Pons (tissue), 1 donor: Measurements from ENCODE around the gene PAQR6.

ENCODE experiments used
- DNase-seq: peaks from one replicate; pipeline ENCODE4 v3.0.0-alpha.2; 2016; ENCODE audit warnings: low spot score

PAQR6 gene

DNA sequence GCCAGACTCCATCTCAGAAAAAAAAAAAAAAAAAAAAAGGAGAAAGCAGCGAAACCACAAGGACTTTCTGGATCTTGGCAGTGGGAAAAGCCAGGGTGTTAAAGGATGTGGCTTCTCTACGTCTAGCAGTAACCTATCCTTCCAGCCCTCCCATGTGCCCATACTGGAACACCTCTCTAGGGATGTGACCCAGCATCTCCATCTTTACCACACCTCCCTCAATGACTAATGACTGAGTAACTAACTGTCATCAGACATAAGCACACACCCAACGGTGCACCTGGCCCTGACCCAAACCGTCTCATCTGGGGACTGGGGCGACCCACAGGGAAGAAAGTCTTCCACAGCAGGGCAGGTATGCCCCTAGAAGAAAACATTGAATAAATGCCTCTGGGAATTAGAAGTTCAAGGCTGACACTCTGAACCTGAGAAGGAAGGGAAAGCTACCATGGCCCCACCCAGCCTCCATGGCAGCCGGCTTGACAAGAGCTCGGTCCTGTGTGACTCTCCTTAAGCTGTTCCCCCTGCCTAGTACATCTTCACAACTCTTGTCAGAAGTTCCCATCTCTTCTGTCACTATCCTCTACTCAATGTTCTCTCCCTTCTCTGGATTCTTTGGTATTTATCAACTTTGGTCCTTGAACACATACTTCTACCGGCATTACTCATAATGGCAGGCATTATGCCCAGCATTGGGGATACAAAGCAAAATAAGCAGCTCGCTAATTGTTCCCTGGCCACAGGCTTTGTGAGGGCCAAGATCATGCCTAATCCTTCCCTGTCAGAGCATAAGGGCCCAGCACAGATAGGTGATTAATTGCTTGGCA is 14.8 kb upstream of the PAQR6 start:
- DNase-seq = no peak

DNA sequence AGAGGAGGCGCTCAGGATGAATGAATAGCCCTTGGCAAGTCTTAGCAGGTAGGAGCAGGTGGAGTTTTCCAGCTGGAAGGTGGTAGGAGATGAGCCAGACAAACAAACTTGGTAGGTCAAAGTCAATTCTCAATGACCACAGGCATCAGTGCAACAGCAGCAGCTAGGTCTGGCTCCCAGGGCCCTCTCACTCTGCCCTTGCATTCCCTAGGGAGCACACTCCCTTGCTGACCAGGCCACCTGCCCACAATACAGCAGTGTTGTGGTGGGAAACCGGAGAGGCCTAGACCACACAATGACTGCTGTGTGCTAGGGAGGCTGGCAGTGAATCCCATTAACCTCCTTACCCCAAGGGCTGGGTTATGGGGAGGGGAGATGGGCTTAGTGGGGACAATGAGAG is 13.0 kb upstream of the PAQR6 start:
- DNase-seq = peak; percentile 95

DNA sequence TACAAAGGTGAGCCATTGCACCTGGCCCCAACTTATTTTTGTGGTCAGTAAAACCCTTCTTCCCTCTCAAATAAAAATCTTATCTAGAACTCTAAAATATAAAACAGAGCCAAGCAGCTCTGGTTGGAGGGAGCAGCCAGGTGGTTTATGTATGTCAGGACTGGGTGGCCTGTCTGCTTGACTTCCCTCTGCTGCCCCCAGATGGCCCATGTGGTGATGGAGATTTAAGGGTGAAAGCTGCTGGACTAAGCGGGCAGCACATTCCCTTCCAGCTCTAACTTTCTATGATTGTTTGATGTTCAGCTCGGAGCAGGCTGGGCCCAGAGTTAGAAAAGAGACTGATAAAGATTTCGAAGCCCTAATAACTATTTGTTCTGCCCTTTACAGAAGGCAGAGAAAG is 11.9 kb upstream of the PAQR6 start:
- peak; percentile 88 for DNase-seq

DNA sequence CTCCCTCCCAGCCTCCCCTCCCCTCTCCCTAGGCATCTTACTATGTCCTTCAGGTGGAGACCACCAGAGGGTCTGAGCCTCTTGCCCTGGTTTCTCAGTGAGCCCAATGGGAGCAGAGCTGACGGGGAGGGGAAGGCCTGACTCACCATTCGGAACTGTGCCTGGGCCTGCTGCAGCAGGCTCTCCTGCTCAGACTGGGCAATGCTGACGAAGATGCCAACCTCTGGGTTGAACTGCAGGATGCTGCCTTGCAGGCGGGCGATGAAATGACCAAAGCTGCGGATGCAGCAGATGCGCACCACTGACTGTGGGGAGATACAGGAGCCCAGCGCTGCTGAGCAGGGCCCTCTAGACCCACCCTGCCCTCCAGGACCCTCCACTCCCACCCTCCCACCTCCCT is 11.0 kb upstream of the PAQR6 start:
- DNase-seq = no peak

DNA sequence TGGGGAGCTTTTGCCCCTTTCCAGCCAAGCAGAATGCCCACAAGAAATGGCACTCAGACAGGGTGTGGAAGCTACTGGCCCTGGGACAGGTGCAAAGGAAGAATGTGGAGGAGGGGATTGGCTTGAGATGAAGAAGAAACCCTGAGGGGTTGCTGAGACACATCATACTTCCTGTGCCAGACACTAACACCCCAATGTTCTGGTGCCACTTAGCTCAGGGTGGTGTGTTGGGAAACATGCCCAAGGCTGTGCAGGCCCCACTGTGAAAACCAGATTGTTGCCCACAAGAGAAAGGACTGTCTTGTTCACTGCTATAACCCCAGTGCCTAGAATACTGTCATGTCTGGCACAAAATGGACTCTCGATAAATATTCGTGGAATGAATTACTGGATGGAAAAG is 9.9 kb upstream of the PAQR6 start:
- DNase-seq = peak; percentile 71

DNA sequence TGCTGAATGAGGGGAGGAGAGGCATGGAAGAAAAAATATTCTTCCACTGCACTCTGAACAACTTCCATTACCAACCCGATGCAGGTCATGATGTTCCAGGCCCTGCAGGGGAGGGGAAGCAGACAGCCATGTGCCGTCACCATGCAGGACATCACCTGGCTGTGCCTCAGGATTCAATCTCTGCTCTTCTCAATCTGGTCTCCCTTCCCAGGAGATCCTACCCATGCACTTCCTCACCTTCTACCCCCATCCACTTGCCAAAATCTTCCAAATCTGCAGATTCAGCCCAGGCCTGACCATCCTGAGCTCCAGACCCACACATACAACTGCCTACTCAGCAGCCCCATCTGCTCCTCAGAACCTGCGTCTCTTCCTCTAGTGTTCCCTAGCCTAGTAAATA is 5.8 kb upstream of the PAQR6 start:
- DNase-seq = no peak

DNA sequence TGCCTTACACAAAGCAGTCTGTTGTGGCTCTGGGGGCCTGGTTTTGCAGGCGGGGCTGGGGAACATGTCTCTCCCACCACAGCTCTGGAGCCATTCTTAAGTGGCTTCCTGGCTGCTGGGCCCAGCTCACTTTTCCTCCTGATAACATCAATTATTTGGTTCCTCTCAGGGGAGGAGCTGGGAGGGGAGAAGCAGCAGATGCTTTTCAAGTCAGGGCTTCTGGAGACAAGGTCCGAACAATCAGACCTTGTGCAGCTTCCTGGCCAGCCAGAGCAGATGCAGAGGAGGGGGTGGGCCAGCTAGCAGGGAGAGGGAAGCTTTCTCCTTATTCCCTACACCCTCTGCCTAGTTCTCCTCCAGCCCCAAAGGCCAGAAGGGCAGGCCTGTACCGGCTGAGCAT is 3.7 kb upstream of the PAQR6 start:
- peak; percentile 72 for DNase-seq

DNA sequence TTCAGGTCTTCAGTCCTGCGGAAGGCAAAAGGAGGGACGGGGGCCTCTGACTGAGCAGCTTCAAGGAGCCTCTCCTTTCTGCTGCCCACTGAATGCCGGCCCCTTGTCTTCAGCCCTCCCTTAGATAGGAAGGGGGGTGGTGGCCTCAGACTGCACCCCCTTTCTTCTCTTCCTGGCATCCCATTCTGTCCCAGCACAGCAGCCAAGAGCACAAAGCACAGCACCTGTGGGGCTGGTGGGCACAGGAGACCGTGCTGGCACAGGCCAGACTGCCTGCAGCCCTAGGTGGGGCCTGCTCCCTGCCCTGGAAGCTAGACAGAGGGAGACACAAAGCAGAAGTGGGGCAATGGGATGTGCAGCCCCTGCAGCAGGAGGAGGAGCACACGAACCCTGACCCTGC is 1.7 kb upstream of the PAQR6 start:
- DNase-seq = no peak

DNA sequence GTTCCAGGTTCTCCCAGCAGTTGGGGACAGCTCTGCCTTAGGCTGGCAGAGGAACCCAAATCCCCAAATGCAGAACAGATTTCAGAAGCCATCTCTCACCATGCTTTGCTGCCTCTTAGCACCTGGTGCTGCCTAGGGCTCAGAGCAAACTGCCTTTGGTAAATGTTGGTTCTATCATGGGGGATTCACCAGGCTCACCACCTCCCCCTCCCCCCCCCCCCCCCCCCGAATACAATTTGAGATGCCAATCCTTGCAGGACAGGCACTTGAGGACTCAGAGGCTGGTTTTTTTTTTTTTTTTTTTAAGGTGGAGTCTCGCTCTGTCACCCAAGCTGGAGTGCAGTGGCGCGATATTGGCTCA is 447 bp upstream of the PAQR6 start:
- no peak for DNase-seq

DNA sequence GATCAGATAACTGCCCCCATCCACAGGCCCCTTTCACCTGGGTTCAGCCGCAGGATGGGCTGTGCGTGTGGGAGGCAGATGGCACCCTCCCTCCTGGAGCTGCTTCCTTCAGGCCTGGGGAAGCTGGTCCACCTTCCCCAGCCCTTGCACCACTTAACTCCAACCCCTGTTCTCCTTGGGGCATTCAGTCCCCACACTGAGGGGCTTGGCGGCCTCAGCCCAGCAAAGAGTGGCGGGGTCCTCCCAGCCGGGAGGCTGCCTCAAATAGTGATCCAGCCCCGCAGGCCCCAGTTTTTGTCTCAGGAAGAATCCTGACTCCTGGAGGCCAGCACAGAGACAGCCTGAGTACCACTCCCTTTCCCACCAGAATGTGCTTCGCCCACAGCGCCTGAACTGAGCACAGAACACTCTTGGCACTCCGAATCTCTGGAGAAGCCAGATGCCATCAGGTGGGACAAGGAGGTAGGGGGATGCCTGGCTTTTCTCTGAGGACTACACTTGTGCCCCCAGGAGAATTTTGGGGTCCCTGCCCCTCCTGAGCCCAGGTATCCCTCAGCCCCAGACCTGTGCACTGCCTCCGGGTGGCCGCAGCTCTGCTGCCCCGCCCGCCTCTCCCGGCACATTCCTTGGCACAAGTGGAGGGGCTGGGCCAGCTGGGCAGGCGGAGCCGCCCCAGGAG is 936 bp downstream of the PAQR6 start:
- DNase-seq = no peak

DNA sequence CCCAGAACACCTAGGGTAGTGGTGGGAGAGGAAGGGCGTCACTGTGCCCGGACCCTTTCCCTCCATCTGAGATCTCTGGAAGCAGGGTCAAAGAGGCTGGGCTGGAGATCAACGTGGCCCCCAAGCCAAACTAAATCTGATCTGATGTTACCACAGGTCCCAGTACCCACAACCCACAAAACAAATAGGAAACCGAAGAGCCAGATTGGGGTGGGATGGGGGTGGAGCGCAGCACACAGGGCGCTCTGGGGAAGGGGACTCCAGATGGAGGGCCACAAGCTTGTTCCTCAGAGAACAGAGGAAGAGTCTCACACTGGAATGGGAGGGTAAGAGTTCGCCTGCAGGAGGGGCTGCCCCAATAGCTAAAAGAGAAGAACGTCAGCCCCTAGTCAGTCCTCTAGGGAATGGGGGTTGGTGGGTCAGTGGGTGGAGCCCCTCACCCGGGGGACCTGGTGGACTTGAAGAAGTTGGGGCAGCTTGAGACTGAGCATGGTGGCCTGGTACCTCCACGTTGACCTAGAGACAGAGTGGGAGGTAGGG is 1.5 kb downstream of the PAQR6 start:
- DNase-seq = no peak

DNA sequence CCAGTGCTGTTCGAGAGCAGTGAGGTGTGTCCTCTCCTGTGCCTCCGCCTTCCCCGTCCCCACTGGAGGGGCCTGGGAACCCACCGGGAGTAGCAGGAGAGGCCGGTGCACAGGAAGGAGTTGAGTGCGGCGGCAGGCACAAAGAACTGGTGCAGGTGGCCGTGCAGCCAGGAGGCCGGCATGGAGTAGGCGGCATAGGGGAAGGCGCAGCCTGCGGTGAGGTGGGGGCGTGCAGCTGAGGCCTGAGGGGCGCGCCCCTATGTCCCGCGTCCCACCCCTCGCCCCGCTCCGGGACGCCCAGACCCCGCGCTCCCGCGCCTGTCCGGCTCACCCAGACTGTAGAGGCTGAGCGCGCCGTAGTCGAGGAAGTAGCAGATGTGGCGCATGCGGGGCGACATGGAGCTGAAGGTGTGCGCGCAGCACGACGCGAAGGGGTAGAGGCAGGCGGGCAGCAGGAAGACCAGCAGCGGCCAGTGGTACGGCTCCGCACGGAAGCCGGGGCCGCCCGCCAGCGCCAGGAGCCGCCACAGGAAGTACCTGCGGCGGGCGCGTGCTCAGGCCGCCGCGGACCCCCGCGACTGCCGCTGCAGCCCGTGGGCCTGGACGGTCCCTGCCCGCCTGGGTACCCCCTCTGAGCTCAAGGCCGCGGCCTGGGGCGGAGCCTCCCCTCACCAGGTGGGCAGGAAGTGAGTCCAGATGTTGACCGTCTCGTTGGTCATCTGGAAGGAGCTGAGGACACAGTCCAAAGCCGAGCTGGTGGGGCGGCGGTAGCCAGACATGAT is 2.2 kb downstream of the PAQR6 start:
- no peak for DNase-seq

DNA sequence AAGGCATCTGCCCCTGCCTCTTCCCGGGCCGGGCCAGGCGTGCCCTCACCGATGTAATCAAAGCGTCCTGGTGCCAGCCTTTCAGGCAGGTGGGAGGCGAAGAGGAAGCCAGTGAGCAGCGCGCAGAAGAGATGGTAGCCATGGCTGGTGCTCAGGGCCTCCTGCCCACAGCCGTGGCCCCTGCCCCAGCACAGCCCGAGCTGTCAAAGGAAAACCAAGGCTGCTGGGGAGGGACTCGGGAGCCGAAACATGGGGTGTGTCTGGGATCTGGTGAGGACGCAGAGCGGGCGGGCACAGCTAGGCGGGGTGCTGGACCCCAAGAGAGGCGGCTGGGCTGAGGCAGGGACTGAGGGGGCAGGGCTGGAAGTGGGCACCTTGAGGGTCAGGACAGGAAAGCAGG is 3.1 kb downstream of the PAQR6 start:
- no peak for DNase-seq

DNA sequence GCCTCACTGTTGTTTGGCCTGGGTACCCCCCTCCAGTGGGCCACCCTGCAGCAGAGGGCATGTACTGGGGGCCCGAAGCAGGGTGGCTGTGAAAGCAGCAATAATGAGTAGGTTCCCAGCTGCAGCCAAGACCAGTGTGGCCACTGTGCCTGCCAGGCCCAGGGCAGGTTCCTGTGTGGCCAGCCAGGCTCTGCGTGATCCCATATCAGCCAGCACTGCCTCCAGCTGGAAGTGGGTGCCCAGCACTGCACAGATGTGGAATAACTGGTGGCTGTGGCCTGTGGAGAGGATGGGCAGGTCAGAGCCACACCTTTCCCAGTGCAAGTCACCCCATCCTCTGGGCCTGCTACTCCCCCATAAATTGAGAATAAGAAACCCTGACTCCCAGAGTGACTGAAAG is 3.7 kb downstream of the PAQR6 start:
- DNase-seq = no peak

DNA sequence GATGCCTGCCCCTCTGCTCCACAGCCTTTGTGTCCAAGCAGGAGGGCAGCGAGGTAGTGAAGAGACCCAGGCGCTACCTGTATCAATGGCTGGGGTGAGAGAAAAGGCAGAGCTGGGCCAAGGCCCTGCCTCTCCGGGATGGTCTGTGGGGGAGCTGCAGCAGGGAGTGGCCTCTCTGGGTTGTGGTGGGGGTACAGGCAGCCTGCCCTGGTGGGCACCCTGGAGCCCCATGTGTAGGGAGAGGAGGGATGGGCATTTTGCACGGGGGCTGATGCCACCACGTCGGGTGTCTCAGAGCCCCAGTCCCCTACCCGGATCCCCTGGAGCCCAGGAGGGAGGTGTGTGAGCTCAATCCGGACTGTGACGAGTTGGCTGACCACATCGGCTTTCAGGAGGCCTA is 5.1 kb downstream of the PAQR6 start:
- DNase-seq = no peak

DNA sequence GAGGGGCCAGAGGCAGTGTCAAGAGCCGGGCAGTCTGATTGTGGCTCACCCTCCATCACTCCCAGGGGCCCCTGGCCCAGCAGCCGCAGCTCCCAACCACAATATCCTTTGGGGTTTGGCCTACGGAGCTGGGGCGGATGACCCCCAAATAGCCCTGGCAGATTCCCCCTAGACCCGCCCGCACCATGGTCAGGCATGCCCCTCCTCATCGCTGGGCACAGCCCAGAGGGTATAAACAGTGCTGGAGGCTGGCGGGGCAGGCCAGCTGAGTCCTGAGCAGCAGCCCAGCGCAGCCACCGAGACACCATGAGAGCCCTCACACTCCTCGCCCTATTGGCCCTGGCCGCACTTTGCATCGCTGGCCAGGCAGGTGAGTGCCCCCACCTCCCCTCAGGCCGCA is 5.9 kb downstream of the PAQR6 start, which contains the start of gene BGLAP:
BGLAP (plus strand) TSS at position 259 of the 400 bp plus-strand sequence; CDS start at position 307, 48 bp downstream.
- DNase-seq = no peak

DNA sequence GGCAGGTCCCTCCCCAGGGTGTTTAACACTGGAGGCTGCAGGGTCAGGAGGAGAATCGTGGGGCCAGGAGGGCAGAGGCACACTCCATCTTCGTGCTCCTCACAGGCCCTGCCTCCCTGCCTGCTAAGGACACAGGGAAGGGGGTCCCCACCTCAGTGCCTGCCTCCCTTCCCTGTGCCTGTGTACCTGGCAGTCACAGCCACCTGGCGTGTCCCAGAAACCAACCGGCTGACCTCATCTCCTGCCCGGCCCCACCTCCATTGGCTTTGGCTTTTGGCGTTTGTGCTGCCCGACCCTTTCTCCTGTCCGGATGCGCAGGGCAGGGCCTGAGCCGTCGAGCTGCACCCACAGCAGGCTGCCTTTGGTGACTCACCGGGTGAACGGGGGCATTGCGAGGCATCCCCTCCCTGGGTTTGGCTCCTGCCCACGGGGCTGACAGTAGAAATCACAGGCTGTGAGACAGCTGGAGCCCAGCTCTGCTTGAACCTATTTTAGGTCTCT is 6.5 kb downstream of the PAQR6 start:
- DNase-seq = no peak

DNA sequence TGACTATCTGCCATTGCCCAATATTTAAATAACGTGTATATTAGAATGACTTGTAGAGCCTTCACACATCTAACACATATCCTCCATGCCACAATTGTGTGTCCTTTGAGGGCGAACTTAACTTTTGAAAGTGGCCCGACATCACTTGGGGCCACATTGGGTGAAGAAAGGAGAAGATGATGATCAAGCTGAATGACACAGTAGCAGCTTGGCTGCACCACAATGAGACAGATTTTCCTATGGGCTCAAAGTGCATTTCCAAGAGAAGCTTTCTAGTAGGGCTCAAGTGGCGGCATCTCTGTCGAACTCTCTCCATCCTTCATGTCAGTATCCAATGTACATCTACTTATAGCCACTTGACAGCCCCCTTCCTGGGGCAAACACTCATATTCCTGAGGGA is 9.6 kb downstream of the PAQR6 start:
- no peak for DNase-seq

DNA sequence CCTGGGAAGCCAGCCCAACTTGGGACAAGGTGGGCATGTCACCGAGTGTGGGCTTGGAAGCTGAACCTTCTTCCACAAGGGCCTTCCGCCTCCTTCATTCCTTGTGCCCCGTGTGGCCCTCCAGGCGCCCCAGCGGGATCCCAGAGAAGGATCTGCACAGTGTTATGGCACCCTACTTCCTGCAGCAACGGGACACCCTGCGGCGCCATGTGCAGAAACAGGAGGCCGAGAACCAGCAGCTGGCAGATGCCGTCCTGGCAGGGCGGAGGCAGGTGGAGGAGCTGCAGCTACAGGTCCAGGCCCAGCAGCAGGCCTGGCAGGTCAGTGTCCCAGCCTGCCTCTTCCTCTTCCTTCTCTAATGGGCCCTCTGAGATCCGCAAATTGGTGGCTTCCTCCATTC is 11.7 kb downstream of the PAQR6 start:
- no peak for DNase-seq

DNA sequence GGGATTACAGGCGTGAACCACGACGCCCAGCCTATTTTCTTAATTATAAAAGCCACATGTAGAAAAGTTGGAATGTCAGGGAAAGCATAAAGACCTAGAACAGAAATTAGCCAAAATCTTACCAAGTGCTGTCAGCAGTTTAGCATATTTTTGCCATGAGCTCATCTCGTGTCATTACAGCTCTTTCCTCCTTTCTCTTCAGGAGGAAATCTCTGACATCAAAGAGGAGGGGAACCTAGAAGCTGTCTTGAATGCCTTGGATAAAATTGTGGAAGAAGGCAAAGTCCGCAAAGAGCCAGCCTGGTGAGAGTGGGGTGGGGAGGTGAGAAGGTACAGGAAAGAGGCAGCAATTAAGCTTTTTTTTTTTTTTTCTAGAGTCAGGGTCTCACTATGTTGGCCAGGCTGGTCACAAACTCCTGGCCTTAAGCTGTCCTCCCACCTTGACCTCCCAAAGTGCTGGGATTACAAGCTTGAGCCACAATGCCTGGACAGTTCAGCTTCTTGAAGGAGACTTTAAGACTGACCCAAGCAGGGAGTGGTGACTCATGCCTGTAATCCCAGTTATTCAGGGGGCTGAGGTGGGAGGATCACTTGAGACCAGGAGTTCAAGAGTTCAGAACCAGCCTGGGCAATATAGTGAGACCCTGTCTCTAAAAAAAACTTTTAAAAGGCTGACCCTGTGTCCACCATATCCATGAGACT is 14.3 kb downstream of the PAQR6 start:
- DNase-seq = no peak

DNA sequence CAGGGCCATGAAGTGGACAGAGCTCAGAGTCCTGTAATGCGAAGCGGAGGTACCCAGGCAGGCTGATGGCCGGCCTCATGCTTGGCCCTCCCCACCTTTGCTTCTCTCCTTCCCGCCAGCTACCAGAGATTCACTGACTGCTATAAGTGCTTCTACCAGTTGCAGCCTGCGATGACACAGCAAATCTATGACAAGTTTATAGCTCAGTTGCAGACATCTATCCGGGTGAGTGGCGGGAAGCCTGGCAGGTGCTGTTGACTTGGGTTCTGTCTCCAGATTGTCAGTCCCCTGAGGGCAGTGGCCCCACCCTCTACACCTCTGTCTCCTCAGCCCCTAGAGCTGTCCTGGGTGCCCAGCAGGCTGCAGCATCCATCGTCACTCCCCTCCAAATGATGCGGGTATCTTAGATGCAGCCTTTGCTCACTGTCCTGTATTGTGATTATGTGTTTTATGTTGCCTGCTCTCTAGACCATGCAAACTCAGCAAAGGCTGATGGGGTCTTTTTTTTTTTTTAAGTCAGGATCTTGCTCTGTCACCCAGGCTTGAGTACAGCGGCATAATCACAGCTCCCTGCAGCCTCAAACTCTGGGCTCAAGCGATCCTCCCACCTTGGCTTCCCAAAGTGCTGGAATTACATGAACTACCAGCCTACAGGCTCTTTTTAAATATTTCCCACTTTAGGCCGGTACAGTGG is 15.5 kb downstream of the PAQR6 start:
- DNase-seq = no peak
